Neural cell (in vitro differentiated cells): ENCODE measurements around the gene GOLGA6C. TPM values are rescaled to one million over a fixed set of nuclear protein-coding genes. Genes with fewer than 3 reads are reported as not detected.

Experiments used
- H2AFZ ChIP-seq: fragments of 200-600, 300-800 bp; sonication (generic), shearing (Covaris generic); 2 replicates; pipeline ENCODE4 v1.6.0; 2014; ENCODE audit warnings: low read depth, mild to moderate bottlenecking, antibody characterized with exemption, low read length, moderate library complexity
- H3F3A ChIP-seq: fragments of 200-600 bp; shearing (Covaris generic); 2 replicates; pipeline ENCODE4 v1.6.1; 2016; ENCODE audit warnings: mild to moderate bottlenecking, moderate library complexity, mixed read lengths, antibody characterized with exemption, low read length; ENCODE audit not compliant: insufficient read depth, poor library complexity, severe bottlenecking
- H3K27ac ChIP-seq: fragments of 200-600, 300-800 bp; sonication (generic), shearing (Covaris generic); 2 replicates; pipeline ENCODE4 v1.5.1; 2014; ENCODE audit warnings: mild to moderate bottlenecking, low read length, moderate library complexity
- H3K27me3 ChIP-seq: fragments of 300-800, 200-600 bp; sonication (generic), shearing (Covaris generic); 2 replicates; pipeline ENCODE4 v1.6.0; 2014; ENCODE audit warnings: mild to moderate bottlenecking, low read depth, low read length, moderate library complexity; ENCODE audit not compliant: insufficient read depth
- H3K36me3 ChIP-seq: fragments of 300-800, 200-600 bp; sonication (generic), shearing (Covaris generic); 2 replicates; pipeline ENCODE4 v1.5.1; 2014; ENCODE audit warnings: mild to moderate bottlenecking, antibody characterized with exemption, low read length, moderate library complexity; ENCODE audit not compliant: insufficient read depth
- H3K4me2 ChIP-seq: fragments of 300-800, 200-600 bp; sonication (generic), shearing (Covaris generic); 2 replicates; pipeline ENCODE4 v1.6.0; 2014; ENCODE audit warnings: mild to moderate bottlenecking, low read length
- H3K4me3 ChIP-seq: fragments of 300-800, 200-600 bp; sonication (generic), shearing (Covaris generic); 2 replicates; pipeline ENCODE4 v1.5.1; 2014; ENCODE audit warnings: mild to moderate bottlenecking, low read length, moderate library complexity
- H3K79me2 ChIP-seq: fragments of 200-600 bp; shearing (Covaris generic); replicated peaks from 2 replicates; pipeline ENCODE4 v1.6.0; 2014; ENCODE audit warnings: mild to moderate bottlenecking, low read length, moderate library complexity; ENCODE audit not compliant: insufficient read depth
- H3K9ac ChIP-seq: fragments of 300-800, 200-600 bp; sonication (generic), shearing (Covaris generic); 2 replicates; pipeline ENCODE4 v1.6.1; 2016; ENCODE audit warnings: mild to moderate bottlenecking, low read length, mixed read lengths
- H3K9me2 ChIP-seq: fragments of 200-600 bp; shearing (Covaris generic); 2 replicates; pipeline ENCODE4 v1.6.1; 2016; ENCODE audit warnings: mild to moderate bottlenecking, low read length, mixed read lengths; ENCODE audit not compliant: insufficient read depth
- H3K9me3 ChIP-seq: fragments of 200-600, 300-800 bp; sonication (generic), shearing (Covaris generic); 2 replicates; pipeline ENCODE4 v1.6.1; 2016; ENCODE audit warnings: mild to moderate bottlenecking, mixed run types, low read length, moderate library complexity, mixed read lengths
- H4K20me1 ChIP-seq: fragments of 200-600 bp; shearing (Covaris generic); 2 replicates; pipeline ENCODE4 v1.6.1; 2016; ENCODE audit warnings: mild to moderate bottlenecking, mixed run types; ENCODE audit not compliant: insufficient read depth
- EP300 ChIP-seq: fragments of 450-650 bp; conservative IDR thresholded peaks from 2 replicates; pipeline ENCODE4 v1.6.1; 2014; ENCODE audit warnings: antibody characterized with exemption, mild to moderate bottlenecking, moderate library complexity; ENCODE audit not compliant: poor library complexity, severe bottlenecking
- EZH2 ChIP-seq: fragments of 200-600, 300-800 bp; shearing (Covaris generic), sonication (generic); IDR thresholded peaks from 2 replicates; pipeline ENCODE4 v1.6.1; 2014; ENCODE audit warnings: antibody characterized with exemption, low read length, borderline replicate concordance, mild to moderate bottlenecking; ENCODE audit not compliant: insufficient read depth, poor library complexity, severe bottlenecking
- MXI1 ChIP-seq: fragments of 450-650 bp; conservative IDR thresholded peaks from 2 replicates; pipeline ENCODE4 v1.6.1; 2014; ENCODE audit warnings: antibody characterized with exemption, mild to moderate bottlenecking; ENCODE audit not compliant: poor library complexity, severe bottlenecking
- POLR2AphosphoS5 ChIP-seq: IDR thresholded peaks from 2 replicates; pipeline ENCODE4 v1.6.1; 2012
- RAD21 ChIP-seq: fragments of 450-650 bp; conservative IDR thresholded peaks from 2 replicates; pipeline ENCODE4 v1.6.1; 2014; ENCODE audit warnings: antibody characterized with exemption, mild to moderate bottlenecking, moderate library complexity
- SMC3 ChIP-seq: fragments of 450-650 bp; conservative IDR thresholded peaks from 2 replicates; pipeline ENCODE4 v1.6.1; 2014; ENCODE audit warnings: antibody characterized with exemption, mild to moderate bottlenecking, moderate library complexity; ENCODE audit not compliant: poor library complexity
- TAF1 ChIP-seq: IDR thresholded peaks from 2 replicates; pipeline ENCODE4 v1.6.1; 2012; ENCODE audit warnings: low read depth
- polyA plus RNA-seq: library from polyadenylated mRNA; depleted of rRNA; stranded (reverse); fragments of >200 nt; gene quantifications from 2 replicates; pipeline ENCODE4 v1.2.3, GENCODE V29; 2014
- TF ChIP-seq, protein P1 (sequence below): IDR thresholded peaks from 2 replicates; pipeline ENCODE4 v1.6.1; 2012; ENCODE audit warnings: borderline replicate concordance
- TF ChIP-seq, protein P2 (sequence below): fragments of 450-650 bp; IDR thresholded peaks from 2 replicates; pipeline ENCODE4 v1.5.1; 2014; ENCODE audit warnings: antibody characterized with exemption, mild to moderate bottlenecking, moderate library complexity; ENCODE audit not compliant: poor library complexity, severe bottlenecking

Gene GOLGA6C
- polyA plus RNA-seq, 1 donor from 2014 or later: not detected

DNA sequence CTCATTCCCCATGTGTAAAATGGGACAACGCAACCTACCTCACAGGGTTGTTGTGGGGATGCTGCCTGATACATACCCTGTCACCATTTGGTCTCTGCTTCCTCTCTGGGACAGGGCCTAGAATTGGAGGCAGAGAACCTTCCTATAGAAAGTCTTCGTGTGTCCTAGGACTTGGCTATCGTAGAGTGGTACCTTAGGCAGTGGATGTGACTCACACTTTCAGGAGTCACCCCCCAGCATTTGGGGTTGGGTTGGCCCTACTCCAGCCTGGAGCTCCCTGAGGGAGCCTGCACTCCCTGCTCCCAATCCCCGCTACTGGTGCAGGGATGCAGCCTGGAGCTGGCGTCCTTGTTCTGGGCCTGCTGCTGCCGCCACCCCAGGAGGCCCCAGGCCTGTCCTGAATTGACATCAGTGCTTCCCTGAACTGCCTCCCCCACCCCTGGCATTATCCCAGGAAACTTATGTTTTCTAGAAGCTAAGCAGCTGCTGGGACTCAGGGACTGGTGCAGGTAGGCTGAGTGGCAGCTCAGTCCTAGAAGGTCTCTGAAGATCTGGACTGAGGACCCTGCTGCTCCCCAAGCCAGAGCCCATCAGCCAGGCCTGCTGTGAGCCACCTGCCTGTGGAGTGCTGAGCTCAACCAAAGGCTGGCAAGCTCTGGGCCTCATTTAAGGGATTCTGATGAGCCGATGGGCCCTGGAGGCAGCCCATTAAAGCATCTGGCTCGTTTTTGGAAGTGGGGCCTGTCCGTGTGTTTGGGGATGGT is 46.5 kb upstream of the GOLGA6C start:
- Histone ChIP-seq H4K20me1 (no peaks in the 10 kb centered on the region), H3K36me3 (no peaks in the 10 kb centered on the region)
- TF ChIP-seq SMC3 (no peak), EZH2 (no peak), MXI1 (no peak), EP300 (no peak), POLR2AphosphoS5 (no peak), TAF1 (no peak), RAD21 (no peak)
- TF ChIP-seq, protein P1, sequence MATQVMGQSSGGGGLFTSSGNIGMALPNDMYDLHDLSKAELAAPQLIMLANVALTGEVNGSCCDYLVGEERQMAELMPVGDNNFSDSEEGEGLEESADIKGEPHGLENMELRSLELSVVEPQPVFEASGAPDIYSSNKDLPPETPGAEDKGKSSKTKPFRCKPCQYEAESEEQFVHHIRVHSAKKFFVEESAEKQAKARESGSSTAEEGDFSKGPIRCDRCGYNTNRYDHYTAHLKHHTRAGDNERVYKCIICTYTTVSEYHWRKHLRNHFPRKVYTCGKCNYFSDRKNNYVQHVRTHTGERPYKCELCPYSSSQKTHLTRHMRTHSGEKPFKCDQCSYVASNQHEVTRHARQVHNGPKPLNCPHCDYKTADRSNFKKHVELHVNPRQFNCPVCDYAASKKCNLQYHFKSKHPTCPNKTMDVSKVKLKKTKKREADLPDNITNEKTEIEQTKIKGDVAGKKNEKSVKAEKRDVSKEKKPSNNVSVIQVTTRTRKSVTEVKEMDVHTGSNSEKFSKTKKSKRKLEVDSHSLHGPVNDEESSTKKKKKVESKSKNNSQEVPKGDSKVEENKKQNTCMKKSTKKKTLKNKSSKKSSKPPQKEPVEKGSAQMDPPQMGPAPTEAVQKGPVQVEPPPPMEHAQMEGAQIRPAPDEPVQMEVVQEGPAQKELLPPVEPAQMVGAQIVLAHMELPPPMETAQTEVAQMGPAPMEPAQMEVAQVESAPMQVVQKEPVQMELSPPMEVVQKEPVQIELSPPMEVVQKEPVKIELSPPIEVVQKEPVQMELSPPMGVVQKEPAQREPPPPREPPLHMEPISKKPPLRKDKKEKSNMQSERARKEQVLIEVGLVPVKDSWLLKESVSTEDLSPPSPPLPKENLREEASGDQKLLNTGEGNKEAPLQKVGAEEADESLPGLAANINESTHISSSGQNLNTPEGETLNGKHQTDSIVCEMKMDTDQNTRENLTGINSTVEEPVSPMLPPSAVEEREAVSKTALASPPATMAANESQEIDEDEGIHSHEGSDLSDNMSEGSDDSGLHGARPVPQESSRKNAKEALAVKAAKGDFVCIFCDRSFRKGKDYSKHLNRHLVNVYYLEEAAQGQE: no peak
- TF ChIP-seq, protein P2, sequence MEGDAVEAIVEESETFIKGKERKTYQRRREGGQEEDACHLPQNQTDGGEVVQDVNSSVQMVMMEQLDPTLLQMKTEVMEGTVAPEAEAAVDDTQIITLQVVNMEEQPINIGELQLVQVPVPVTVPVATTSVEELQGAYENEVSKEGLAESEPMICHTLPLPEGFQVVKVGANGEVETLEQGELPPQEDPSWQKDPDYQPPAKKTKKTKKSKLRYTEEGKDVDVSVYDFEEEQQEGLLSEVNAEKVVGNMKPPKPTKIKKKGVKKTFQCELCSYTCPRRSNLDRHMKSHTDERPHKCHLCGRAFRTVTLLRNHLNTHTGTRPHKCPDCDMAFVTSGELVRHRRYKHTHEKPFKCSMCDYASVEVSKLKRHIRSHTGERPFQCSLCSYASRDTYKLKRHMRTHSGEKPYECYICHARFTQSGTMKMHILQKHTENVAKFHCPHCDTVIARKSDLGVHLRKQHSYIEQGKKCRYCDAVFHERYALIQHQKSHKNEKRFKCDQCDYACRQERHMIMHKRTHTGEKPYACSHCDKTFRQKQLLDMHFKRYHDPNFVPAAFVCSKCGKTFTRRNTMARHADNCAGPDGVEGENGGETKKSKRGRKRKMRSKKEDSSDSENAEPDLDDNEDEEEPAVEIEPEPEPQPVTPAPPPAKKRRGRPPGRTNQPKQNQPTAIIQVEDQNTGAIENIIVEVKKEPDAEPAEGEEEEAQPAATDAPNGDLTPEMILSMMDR: no peak

DNA sequence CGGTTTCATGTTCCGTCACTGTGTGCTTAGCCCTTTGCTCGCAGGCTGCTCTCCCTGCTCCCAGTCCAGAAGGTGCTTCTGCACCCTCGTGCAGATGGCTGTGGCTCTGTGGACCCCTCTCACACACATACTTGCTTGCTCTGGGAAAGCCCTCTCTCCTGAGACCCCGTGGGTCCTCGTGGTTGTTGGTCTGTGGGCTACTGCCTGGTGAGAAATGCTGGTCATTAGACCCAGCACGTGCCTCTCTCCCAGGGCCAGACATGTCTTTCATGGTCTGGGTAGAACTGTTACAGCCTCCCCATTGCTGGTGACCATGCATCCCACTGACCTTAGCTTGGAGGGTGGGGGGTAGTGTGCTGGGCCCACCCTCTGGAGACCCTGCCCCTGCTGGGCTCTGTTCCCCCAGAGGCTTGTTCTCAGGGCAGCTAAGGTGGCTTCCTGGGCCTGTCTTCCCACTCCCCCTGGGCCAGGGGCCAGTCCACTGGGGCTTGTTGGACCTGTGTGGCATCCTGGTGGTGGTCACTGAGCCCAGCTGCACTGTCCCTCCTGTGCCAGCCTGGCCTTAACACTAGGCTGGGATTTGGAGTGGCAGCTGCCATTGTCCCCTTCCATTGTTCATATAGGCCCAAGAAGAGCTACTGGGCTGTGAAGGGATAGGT is 45.8 kb upstream of the GOLGA6C start:
- Histone ChIP-seq H3F3A (no peaks in the 10 kb centered on the region), H3K9me2 (no peaks in the 10 kb centered on the region), H3K27ac (no peak overlapping the region), H3K79me2 (no peaks in the 10 kb centered on the region), H3K4me2 (no peak overlapping the region), H3K27me3 (no peaks in the 10 kb centered on the region), H4K20me1 (no peaks in the 10 kb centered on the region), H2AFZ (no peak overlapping the region), H3K9me3 (no peaks in the 10 kb centered on the region), H3K9ac (no peak overlapping the region), H3K4me3 (no peak overlapping the region), H3K36me3 (no peaks in the 10 kb centered on the region)
- TF ChIP-seq EZH2: no peak
- no peak for TF ChIP-seq POLR2AphosphoS5
- TF ChIP-seq, protein P1: no peak
- TF ChIP-seq EP300: no peak
- no peak for TF ChIP-seq RAD21
- TF ChIP-seq TAF1: no peak
- TF ChIP-seq MXI1: no peak
- TF ChIP-seq, protein P2: no peak
- no peak for TF ChIP-seq SMC3

More for the DNA sequence above, 46.5 kb upstream of the GOLGA6C start:
- no peak overlapping the region for H3K4me3 ChIP-seq
- H3K27ac ChIP-seq: no peak overlapping the region
- no peaks in the 10 kb centered on the region for H3K27me3 ChIP-seq
- no peaks in the 10 kb centered on the region for H3K9me3 ChIP-seq
- H3K9me2 ChIP-seq: no peaks in the 10 kb centered on the region
- no peaks in the 10 kb centered on the region for H3K79me2 ChIP-seq
- H3F3A ChIP-seq: no peaks in the 10 kb centered on the region
- H2AFZ ChIP-seq: no peak overlapping the region
- H3K4me2 ChIP-seq: no peak overlapping the region
- H3K9ac ChIP-seq: no peak overlapping the region
